H1 (cell line): ENCODE results near the gene CAMK2G. TPM values are rescaled to one million over a fixed set of nuclear protein-coding genes. Genes with fewer than 3 reads are reported as not detected.
A peak's percentile ranks its signal among the peaks of the same experiment; 100 is the strongest.

Experiments
- CTCF ChIA-PET: fragments of 300-600 bp; sonication (Branson Sonifier 250); formaldehyde crosslinking; loops from one replicate; lab custom pipeline; 2021; ENCODE audit not compliant: partially characterized antibody; lab: Charles Lee
- POLR2A ChIA-PET: fragments of 300-600 bp; sonication (Branson Sonifier 250); formaldehyde crosslinking; loops from one replicate; lab custom pipeline; 2021; ENCODE audit warnings: inconsistent platforms; ENCODE audit not compliant: partially characterized antibody; lab: Charles Lee
- DNase-seq, 2 experiments: peaks; one replicate each; pipeline versions ENCODE4 v3.0.0 to v3.0.0-alpha.2; 2010 to 2022; ENCODE audit warnings: low spot score in 2 of 2, low read depth in 1 of 2, mixed read lengths in 1 of 2
- FAIRE-seq: peaks from 2 replicates; lab custom pipeline; 2011; peaks lifted over from hg19 to GRCh38; lab: Jason Lieb, UNC
- H2AFZ ChIP-seq: 2 replicates; pipeline ENCODE4 v1.8.1; 2012; ENCODE audit warnings: low read length, inconsistent platforms
- H2AK5ac ChIP-seq: 2 replicates; pipeline ENCODE4 v1.6.1; 2013; ENCODE audit warnings: low read depth, low read length
- H2BK120ac ChIP-seq: replicated peaks from 2 replicates; pipeline ENCODE3; 2013; ENCODE audit warnings: low read depth, low read length, inconsistent platforms
- H2BK12ac ChIP-seq: 2 replicates; pipeline ENCODE4 v1.6.1; 2013; ENCODE audit warnings: low read depth, low read length
- H2BK15ac ChIP-seq: 2 replicates; pipeline ENCODE4 v1.6.1; 2013; ENCODE audit warnings: low read length
- H2BK20ac ChIP-seq: 2 replicates; pipeline ENCODE4 v1.6.1; 2013; ENCODE audit warnings: low read length
- H2BK5ac ChIP-seq: 2 replicates; pipeline ENCODE4 v1.6.1; 2013; ENCODE audit warnings: low read depth, low read length
- H3K14ac ChIP-seq: 2 replicates; pipeline ENCODE4 v1.6.1; 2013; ENCODE audit warnings: inconsistent platforms; ENCODE audit not compliant: insufficient read length
- H3K18ac ChIP-seq: 2 replicates; pipeline ENCODE4 v1.6.1; 2013; ENCODE audit warnings: low read length; ENCODE audit errors: extremely low read depth
- H3K23ac ChIP-seq: 2 replicates; pipeline ENCODE4 v1.6.1; 2013; ENCODE audit warnings: inconsistent platforms; ENCODE audit not compliant: insufficient read length
- H3K23me2 ChIP-seq: 2 replicates; pipeline ENCODE4 v1.6.1; 2013; ENCODE audit warnings: low read depth, low read length
- H3K27ac ChIP-seq: 2 replicates; pipeline ENCODE4 v1.6.1; 2011; ENCODE audit warnings: low read depth, low read length, inconsistent platforms
- H3K27me3 ChIP-seq, 4 experiments: replicated peaks in 1 of 4; 1 replicate in 1 of 4; 2 replicates in 3 of 4; pipeline versions ENCODE4 v1.6.1 to v1.8.1; 2011 to 2013; ENCODE audit warnings: low read length in 3 of 4, mild to moderate bottlenecking in 3 of 4, inconsistent platforms in 2 of 4, mixed read lengths in 2 of 4, moderate library complexity in 1 of 4; ENCODE audit not compliant: control insufficient read depth in 3 of 4, insufficient read depth in 3 of 4; ENCODE audit errors: extremely low read depth in 1 of 4
- H3K36me3 ChIP-seq, 4 experiments: 2 replicates each; pipeline versions ENCODE4 v1.6.1 to v1.8.1; 2011 to 2013; ENCODE audit warnings: mild to moderate bottlenecking in 4 of 4, low read length in 3 of 4, moderate library complexity in 2 of 4, control low read depth in 1 of 4, inconsistent platforms in 1 of 4; ENCODE audit not compliant: insufficient read depth in 4 of 4, control insufficient read depth in 2 of 4
- H3K4ac ChIP-seq: replicated peaks from 2 replicates; pipeline ENCODE3; 2013; ENCODE audit warnings: low read length, low read depth, mixed read lengths, inconsistent platforms; ENCODE audit not compliant: insufficient read length
- H3K4me1 ChIP-seq, 4 experiments: replicated peaks in 1 of 4; 1 replicate in 1 of 4; 2 replicates in 3 of 4; pipeline versions ENCODE4 v1.6.1 to v1.8.1; 2011 to 2013; ENCODE audit warnings: low read length in 3 of 4, inconsistent platforms in 2 of 4, mixed read lengths in 1 of 4; ENCODE audit not compliant: insufficient read depth in 4 of 4, control insufficient read depth in 3 of 4
- H3K4me2 ChIP-seq, 2 experiments: 2 replicates each; pipeline versions ENCODE4 v1.6.1 to v1.8.1; 2011 to 2013; ENCODE audit warnings: low read depth in 2 of 2, low read length in 2 of 2, control low read depth in 1 of 2, inconsistent platforms in 1 of 2, mild to moderate bottlenecking in 1 of 2; ENCODE audit not compliant: insufficient read depth in 1 of 2
- H3K4me3 ChIP-seq, 4 experiments: fragments of 200-600, 300-600 bp in 1 of 4; sonication (generic), shearing (Covaris generic), sonication (Bioruptor Twin) in 1 of 4; 2 replicates each; pipeline versions ENCODE4 v1.5.1 to v1.8.1; 2011 to 2016; ENCODE audit warnings: low read length in 4 of 4, low read depth in 3 of 4, control low read depth in 2 of 4, inconsistent platforms in 2 of 4, mild to moderate bottlenecking in 2 of 4, mixed read lengths in 1 of 4, moderate library complexity in 1 of 4; ENCODE audit not compliant: insufficient read depth in 2 of 4; ENCODE audit errors: extremely low read depth in 1 of 4
- H3K56ac ChIP-seq: replicated peaks from 2 replicates; pipeline ENCODE3; 2013; ENCODE audit warnings: low read depth, mild to moderate bottlenecking, mixed read lengths, low read length, inconsistent platforms; ENCODE audit not compliant: insufficient read length
- H3K79me1 ChIP-seq: 2 replicates; pipeline ENCODE4 v1.6.1; 2013; ENCODE audit warnings: low read depth, low read length, control low read depth
- H3K79me2 ChIP-seq, 2 experiments: 2 replicates each; pipeline versions ENCODE4 v1.6.1 to v1.8.1; 2012 to 2013; ENCODE audit warnings: low read length in 2 of 2, mild to moderate bottlenecking in 2 of 2, inconsistent platforms in 1 of 2; ENCODE audit not compliant: insufficient read depth in 2 of 2, control insufficient read depth in 1 of 2
- H3K9ac ChIP-seq, 4 experiments: replicated peaks in 1 of 4; 1 replicate in 1 of 4; 2 replicates in 3 of 4; pipeline versions ENCODE4 v1.6.1 to v1.8.1; 2011 to 2013; ENCODE audit warnings: low read depth in 3 of 4, low read length in 3 of 4, control low read depth in 2 of 4, mild to moderate bottlenecking in 2 of 4, moderate library complexity in 2 of 4, inconsistent platforms in 1 of 4; ENCODE audit errors: extremely low read depth in 1 of 4
- H3K9me3 ChIP-seq, 2 experiments: 2 replicates each; pipeline versions ENCODE4 v1.6.1 to v1.8.1; 2012 to 2013; ENCODE audit warnings: mild to moderate bottlenecking in 2 of 2, moderate library complexity in 2 of 2, control low read depth in 1 of 2, inconsistent platforms in 1 of 2, low read depth in 1 of 2, low read length in 1 of 2, mixed read lengths in 1 of 2; ENCODE audit not compliant: insufficient read depth in 2 of 2
- H4K20me1 ChIP-seq, 2 experiments: replicated peaks in 1 of 2; 2 replicates each; pipeline versions ENCODE3 to v1.8.1; 2011 to 2013; ENCODE audit warnings: inconsistent platforms in 2 of 2, low read length in 2 of 2, mild to moderate bottlenecking in 1 of 2; ENCODE audit not compliant: insufficient read depth in 2 of 2, control insufficient read depth in 1 of 2
- H4K5ac ChIP-seq: 2 replicates; pipeline ENCODE4 v1.6.1; 2013; ENCODE audit warnings: low read length, low read depth, mixed read lengths, inconsistent platforms; ENCODE audit not compliant: insufficient read length
- H4K8ac ChIP-seq: 2 replicates; pipeline ENCODE4 v1.8.0; 2013; ENCODE audit warnings: mild to moderate bottlenecking, moderate library complexity, low read length, inconsistent platforms; ENCODE audit not compliant: insufficient read depth; ENCODE audit errors: extremely low read depth
- H4K91ac ChIP-seq: replicated peaks from 2 replicates; pipeline ENCODE3; 2013; ENCODE audit warnings: low read length, mixed read lengths, inconsistent platforms; ENCODE audit not compliant: insufficient read length
- CHD2 ChIP-seq: IDR thresholded peaks from 2 replicates; pipeline ENCODE4 v1.6.1; 2012; ENCODE audit warnings: low read length, improper control_type of control experiment
- KDM4A ChIP-seq: IDR thresholded peaks from one replicate; pipeline ENCODE4 v1.7.1; 2012; ENCODE audit warnings: low read depth, mild to moderate bottlenecking, moderate library complexity, low read length, inconsistent platforms; ENCODE audit not compliant: severe bottlenecking
- WGBS, 2 experiments: shearing (Covaris generic) in 1 of 2; methylation state at CpG; one replicate each; pipeline versions ENCODE4 v1.1.6 to v1.1.7; 2013 to 2015; ENCODE audit warnings: low lambda C conversion rate in 2 of 2, mixed read lengths in 2 of 2, inconsistent platforms in 1 of 2, low coverage in 1 of 2, missing lambda C conversion rate in 1 of 2; ENCODE audit not compliant: insufficient replicate concordance in 2 of 2, insufficient coverage in 1 of 2, insufficient read length in 1 of 2; ENCODE audit errors: extremely low coverage in 1 of 2, missing lambda C conversion rate in 1 of 2; 5-methylcytosine and 5-hydroxymethylcytosine counted together
- polyA plus RNA-seq, 7 experiments: library from polyadenylated mRNA; depleted of rRNA in 3 of 7; stranded (reverse) in 5 of 7; unstranded in 2 of 7; fragments of >200 nt in 5 of 7; fragments of 200-250 nt in 2 of 7; gene quantifications; 1 replicate in 5 of 7; 2 replicates in 1 of 7; 4 replicates in 1 of 7; pipeline versions ENCODE4 v1.2.1 to v1.2.3, GENCODE V29; 2011 to 2013; ENCODE audit warnings: missing spikeins in 2 of 7, mixed read lengths in 2 of 7
- total RNA-seq: library from RNA; stranded (reverse); fragmentation: NEBNext Ultra II Directional; extraction: Animal tissue kit (Norgen Biotek cat#: 25700); gene quantifications from 2 replicates; pipeline ENCODE4 v1.2.1, GENCODE V29; 2021

The CAMK2G gene
- total and polyA plus RNA-seq, 2 of the 8 experiments (the other 6 are each of a cell fraction or from before 2014, with no cell fraction given) = 28.9 to 31.7 TPM

DNA sequence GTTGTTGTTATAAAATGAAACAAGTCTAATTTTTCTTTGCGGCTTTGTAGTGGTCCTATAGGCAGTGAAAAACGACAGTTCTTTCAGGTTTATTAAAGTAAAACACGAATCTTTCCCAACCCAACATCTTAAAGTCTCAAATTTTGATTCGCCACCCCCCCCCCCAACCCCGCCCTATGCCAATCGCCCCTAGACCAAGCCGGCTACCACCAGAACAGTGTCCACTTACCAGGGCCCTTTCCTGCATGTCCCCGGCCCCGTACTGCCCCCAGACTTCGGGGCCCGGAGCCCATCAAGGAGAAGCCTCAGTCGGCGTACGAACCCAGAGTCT, 92.8 kb downstream of the CAMK2G start:
- H3K56ac ChIP-seq = peak overlapping the region; percentile 87
- H4K20me1 ChIP-seq = peaks cover 1 to 8% of the 10 kb centered on the region in 2 experiments
- ChIA-PET CTCF (interaction anchor here (0.7 to 3.8 kb wide), 6 partner anchors 8 to 260 kb away, joined by 3 to 13 read pairs (median 4); a partner anchor contains a TSS), POLR2A (interaction anchor here (1.0 to 6.3 kb wide), 13 partner anchors 9 to 80 kb away, joined by 3 to 79 read pairs (median 4); partner anchors contain the start of gene SEC24C)
- H3K4me1 ChIP-seq = peaks cover 2 to 3% (median 2%) of the 10 kb centered on the region in 4 experiments; a peak in 5 of 7 replicates
- no peak overlapping the region for H3K4ac ChIP-seq
- H4K91ac ChIP-seq = no peak overlapping the region
- peak overlapping the region in 3 of 4 experiments; percentile 78 to 89 (median 78); a peak in 6 of 7 replicates for H3K9ac ChIP-seq
- H2BK20ac ChIP-seq = no peak overlapping the region
- H3K23me2 ChIP-seq = peaks cover 8% of the 10 kb centered on the region
- no peak overlapping the region for H2AK5ac ChIP-seq
- H3K14ac ChIP-seq = no peak overlapping the region
- no peak overlapping the region for H2BK120ac ChIP-seq
- peak overlapping the region; percentile 68; the same call in 1 of the 2 replicates for H3K27ac ChIP-seq
- no peaks in the 10 kb centered on the region for H3K9me3 ChIP-seq
- H2AFZ ChIP-seq = no peak overlapping the region
- H2BK5ac ChIP-seq = no peak overlapping the region; the same call in 1 of the 2 replicates
- DNase-seq (no peak), FAIRE-seq (no peak)
- peak overlapping the region; percentile 80 to 88 (median 84) for H3K4me3 ChIP-seq
- TF ChIP-seq KDM4A (peak; percentile 35), CHD2 (no peak)
- no peak overlapping the region for H3K23ac ChIP-seq
- H4K8ac ChIP-seq = peak overlapping the region; percentile 95; the same call in 1 of the 2 replicates
- peaks cover 6 to 39% of the 10 kb centered on the region in 2 experiments; a peak in 3 of 4 replicates for H3K79me2 ChIP-seq
- peaks cover 2% of the 10 kb centered on the region; the same call in 1 of the 2 replicates for H3K79me1 ChIP-seq
- no peaks in the 10 kb centered on the region for H3K27me3 ChIP-seq
- peak overlapping the region; percentile 48 for H4K5ac ChIP-seq
- peak overlapping the region; percentile 72 for H3K18ac ChIP-seq
- H2BK15ac ChIP-seq = no peak overlapping the region
- 3% methylated on average over 14 of the region's 14 CpGs; no CpG with 5 or more reads in 1 of the 2 experiments for WGBS, 2 experiments
- peak overlapping the region; percentile 70 to 98 for H3K4me2 ChIP-seq
- H2BK12ac ChIP-seq = no peak overlapping the region
- peaks cover 0 to 31% (median 10%) of the 10 kb centered on the region in 4 experiments; a peak in 6 of 8 replicates for H3K36me3 ChIP-seq
